ENCODE data around the gene IGFN1.
"Not testable (repeated sequence)": the region's sequence is repeated elsewhere in the genome, so short reads cannot be mapped to it uniquely, and the experiment has no call there.

IGFN1 gene

DNA sequence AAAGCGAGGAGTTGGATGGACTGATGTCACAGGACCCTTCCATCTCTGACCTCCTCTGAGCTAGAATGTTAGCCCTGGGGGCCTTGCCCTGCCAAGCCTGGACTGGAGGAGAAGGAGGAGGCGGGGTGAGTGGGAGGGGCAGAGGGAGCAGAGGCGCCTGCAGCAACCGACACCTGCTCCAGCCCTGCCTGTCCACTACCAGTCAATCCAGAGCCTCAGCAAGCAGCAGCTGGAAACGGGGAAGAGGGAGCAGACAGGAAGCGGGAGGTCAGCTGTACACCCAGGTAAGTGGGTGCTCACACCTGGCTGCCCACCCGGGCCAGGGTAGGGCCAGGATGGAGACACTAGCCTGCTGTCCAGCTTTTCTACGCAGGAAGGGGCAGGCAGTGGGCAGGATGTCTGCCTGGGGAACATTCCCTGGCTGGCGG lies at the start of gene IGFN1:
Gene IGFN1, plus strand, starts transcription at position 201 of the 428 bp plus-strand sequence. CDS start 2,470 bp downstream, outside the sequence.
- DNase-seq = no peak

DNA sequence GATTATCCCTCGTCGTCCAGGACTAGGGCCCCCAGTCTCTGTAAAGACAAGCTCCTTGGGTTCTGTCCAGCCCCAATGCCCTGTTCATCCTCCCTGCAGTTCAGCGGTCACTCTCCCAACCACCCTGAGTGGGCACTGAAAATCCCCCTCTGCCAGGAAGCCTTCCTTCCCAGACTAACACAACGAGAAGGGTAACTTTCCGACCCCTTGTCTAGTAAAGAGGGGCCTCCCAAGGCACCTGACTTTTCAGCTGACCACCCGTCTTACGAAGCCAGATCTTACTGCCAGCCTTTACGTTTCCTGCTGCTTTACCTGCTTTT lies 49.7 kb upstream of the IGFN1 start:
- no peak for DNase-seq

DNA sequence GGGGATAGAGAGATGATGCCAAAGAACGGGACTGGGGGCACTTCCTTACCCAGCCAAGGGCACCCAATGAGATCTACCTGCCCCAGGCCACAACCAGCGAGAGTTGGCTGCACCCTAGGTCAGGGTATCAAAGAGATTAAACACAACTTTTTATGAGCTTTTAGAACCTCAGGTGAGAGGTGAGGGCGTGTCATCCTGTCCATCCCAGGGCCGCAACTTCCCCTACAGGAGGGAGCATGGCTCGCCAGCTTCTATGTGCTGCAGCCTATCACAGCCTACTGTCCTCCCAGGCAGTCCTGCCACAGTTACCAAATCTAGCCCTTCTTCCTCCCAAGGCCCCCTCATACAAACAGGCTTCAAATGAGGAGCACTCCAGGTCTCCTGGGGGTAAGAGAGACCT lies 49.2 kb upstream of the IGFN1 start:
- no peak for DNase-seq

DNA sequence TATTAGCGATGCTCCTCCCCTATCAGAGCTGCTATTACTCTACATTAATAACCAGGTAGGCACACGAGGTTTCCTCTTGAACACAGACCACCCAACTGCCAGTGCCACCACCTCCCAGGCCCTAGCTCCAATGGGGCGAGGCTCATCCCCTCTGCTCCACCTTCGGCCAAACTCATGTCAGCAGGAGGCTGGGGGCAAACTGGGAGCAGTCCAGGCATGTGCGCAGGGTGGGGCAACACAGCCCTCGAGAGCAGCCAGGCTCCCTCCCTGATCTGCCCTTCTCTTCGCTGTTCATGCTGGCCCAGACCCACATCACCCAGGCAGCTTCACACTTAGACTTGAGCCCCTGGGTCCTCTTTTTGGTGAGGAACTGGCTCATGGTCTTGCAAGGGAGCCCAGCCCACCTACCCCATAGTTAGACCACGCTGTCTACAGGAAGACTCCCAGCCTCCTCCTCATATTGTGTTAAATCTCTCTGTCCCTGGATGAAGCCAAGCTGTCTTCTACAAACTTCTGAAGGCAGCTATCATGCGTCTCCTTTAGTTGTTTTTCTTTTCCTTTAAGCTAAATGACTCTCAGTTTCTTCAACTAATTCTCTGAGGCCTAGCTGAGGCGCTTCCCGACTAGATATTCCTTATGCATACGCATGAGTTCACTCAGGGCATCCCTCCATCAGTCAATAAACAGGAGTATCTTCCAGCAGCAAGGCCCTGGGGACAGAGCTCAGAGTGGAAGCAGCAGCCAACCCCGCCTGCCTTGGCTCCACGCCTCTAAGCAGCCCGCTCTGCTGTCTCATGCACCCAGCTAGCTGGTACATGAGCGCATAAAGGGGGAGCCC lies 48.4 kb upstream of the IGFN1 start:
- DNase-seq = no peak

DNA sequence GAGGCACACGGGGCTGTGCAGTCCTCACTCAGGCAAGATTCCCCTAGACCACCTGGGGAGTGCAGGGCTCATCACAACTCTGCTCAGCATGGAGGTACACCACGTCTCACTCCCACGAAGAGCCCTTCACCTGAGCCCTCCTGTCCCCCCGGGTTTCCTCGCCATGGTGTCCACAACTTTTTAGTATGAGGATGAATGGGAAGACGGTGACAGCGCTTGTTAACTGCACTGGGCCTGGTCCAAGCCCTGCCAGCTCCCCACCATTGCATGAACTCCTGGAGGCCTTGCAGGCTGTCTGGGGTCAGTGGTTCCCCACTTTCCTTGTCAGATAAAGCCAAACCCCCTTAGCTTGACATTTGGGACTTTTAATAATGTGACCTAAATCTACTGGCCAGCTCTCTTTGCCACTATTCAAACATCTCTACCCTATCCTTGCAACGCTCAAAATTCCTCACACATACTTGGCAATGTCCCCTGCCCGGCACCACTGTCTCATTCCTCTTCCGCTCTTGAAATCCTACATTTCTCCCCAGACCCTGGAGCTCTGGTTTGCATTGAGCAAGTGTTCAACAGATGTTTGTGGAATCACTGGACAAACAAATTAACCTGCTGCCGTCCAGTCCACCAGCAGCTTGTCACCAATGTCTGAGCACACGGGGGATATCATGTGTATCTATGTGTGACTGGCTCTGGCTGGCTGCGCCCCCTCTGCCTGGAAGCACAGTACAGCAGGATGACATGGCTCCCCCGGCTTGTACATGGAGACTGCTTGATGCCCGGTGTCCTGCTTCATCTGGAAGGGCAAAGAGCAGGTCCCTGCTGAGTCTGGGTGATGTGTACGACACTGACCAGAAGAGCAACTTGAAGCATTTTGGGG lies 47.5 kb upstream of the IGFN1 start:
- DNase-seq = no peak

DNA sequence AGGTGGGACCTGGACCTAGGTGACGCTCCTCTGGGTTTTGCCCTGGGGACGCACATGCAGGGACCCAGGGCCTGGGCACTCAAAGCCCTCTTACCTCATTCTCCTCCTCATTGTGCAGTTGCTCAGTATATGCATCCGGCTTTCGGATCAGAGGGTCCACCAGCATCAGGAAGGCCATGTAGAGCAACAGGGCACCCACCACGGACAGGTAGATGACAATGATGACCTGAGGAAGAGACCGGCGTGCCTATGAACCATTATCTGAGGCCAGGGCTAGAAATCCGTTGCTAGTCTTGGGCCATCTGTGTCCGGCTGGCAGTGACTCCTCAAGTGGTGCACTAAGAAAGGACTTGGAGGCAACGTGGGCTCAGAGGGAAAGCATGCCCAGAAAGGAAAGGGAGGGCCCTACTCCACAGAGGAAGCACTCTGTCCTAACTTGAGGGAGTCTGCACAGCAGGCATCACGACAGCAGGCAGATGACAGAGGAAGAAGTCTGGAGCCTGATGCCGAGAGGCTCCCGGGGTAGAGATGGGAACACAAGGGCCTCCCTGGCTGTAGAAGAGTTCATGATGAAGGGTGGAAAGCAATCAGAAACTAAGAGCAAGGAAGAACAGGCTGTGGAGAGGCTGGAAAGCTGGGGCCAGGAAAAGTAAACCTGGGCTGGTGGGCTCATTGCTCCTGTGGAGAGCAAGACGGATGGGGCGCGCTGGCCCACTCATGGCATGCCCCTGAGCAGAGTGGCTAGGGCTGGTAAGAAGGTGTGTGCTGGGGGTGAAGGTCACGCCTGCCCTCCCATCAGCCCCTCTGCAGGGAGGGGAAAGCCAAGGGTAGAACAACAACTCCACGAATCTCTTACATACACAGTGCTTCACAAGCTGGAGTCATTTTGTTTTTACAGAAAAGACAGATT lies 46.6 kb upstream of the IGFN1 start:
- DNase-seq = no peak

DNA sequence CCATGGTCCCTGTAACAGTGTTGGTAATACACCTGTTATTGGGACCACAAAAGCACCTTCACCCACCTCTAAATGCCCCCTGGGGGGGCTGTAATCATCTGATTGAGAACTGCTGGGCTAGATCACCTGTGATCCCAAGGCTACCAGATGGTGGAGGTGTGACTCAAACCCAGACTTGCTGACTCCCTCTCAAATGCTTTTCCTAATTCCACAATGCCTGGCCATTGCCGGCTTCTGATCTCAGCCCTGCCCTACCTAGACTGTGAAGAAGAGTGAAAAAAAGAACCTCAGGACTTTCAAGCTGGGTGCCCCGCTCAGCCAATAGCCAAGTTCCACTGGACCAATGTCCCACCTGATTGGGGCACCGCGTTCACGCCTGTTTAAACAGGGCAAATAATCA lies 45.9 kb upstream of the IGFN1 start:
- DNase-seq = no peak

DNA sequence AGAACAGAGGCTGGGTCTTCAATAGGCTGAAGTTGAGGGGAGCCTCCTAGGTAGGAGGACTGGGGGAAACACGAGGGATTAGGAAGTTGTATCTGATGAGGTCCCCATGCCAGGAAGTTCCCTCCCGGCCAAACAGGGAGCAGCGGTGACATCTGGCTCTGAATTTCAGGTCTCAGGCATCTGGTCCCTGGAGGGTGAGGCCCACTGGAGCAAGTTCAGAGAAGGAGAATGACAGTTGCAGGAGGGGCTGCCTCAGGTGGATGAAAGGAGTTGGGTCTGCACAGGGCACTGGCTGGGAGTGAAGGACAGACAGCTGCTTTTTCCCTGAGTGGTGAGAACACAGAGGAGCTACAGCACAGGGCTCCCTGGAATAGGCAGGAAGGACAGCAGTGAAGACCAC lies 45.5 kb upstream of the IGFN1 start:
- DNase-seq = no peak

DNA sequence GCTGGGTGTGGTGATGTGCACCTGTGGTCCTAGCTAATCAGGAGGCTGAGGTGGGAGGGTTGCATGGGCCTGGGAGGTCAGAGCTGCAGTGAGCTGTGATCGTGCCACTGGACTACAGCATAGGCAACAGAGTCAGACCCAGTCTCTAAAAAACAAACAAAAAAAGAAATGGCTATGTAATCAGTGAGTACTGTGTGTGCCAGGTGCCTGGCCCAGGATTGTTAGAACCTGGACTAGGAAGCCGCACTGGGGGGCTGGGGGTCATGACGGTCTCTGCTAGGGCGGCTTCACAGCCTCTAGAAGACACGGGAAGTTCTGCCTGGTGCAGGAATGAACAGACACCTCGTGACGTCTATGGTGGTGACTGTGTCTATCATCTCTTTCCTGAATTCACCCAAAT lies 44.8 kb upstream of the IGFN1 start:
- no peak for DNase-seq

DNA sequence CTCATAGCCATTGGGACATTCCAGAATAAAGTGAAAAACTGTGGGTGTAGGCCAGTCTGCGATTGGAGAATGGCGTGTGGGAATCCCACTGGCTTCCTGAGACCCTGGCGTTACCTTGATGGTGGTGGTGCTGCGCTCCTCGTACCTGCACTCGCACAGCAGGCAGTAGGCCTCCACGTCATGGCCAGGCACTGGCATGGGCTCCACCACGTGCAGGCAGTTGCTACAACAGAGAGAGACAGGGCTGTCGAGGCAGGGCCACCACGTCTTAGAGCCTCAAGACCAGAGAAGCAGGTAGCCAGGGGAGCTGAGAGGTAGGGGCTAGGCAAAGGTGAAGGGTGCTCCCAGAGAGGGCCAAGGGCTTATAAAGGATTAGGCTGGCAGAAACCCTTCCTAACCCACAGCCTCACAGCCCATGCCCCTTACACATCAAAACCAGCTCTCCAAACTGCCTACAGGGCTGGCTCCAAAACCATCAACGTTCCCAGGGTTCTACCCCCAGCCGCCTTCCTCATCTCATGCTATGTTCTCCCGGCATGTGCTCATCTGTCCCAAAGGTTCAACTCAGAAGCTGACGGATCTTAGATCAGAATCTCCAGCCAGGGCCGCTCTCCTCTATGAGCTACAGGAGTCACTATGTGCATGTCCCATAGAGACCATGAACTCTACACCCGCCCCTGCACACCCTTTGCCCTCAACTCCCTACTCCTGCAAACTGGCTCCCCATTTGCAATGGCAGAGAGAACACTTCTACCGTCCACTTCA lies 43.8 kb upstream of the IGFN1 start:
- no peak for DNase-seq

DNA sequence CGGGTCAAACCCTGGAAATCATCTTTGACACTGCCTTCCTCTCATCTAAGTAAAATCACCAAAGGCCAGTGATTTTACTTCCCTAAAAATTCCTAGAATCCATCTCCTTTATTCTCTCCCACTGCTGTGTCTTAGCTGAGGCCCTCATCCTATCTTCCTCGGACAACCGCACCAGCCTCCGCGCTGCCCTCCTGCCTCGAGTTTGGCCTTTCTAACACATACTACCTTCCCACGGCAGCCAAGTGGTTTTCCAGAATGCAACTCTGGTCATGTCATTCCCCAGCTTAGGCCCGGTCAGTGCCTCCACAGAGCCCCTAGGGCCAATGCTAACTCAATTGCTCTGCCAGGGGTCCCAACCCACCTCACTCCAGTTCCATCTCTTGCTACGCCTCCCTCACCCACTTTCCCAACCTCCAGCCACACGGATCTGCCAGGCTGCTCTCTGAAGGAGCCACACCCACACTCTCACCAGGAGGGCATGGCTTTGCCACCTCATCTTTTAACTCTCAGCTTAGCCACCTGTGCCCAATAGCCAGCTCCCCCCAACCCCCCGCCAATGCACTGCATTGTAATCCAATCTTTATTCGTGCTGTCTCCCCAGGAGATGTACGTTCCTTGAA lies 43.1 kb upstream of the IGFN1 start:
- DNase-seq = no peak

DNA sequence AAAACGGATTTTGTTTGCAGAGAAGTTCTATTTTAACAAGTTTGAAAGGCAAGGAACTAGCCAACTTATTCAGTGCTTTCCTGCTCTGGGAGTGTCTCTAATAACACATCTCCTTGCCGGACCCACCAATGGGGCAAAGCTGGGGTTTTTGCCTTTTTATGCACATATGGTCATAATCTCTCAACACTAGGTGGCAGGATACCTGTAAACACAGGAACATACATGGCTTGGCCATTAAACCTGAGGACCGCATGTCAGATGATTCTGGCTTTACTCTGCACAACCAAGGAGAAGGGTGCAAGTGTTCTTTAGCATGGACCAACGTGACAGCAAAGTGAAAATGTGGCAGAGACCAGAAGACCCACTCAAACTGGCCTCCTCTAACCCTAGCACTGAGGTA lies 41.2 kb upstream of the IGFN1 start:
- DNase-seq = no peak

DNA sequence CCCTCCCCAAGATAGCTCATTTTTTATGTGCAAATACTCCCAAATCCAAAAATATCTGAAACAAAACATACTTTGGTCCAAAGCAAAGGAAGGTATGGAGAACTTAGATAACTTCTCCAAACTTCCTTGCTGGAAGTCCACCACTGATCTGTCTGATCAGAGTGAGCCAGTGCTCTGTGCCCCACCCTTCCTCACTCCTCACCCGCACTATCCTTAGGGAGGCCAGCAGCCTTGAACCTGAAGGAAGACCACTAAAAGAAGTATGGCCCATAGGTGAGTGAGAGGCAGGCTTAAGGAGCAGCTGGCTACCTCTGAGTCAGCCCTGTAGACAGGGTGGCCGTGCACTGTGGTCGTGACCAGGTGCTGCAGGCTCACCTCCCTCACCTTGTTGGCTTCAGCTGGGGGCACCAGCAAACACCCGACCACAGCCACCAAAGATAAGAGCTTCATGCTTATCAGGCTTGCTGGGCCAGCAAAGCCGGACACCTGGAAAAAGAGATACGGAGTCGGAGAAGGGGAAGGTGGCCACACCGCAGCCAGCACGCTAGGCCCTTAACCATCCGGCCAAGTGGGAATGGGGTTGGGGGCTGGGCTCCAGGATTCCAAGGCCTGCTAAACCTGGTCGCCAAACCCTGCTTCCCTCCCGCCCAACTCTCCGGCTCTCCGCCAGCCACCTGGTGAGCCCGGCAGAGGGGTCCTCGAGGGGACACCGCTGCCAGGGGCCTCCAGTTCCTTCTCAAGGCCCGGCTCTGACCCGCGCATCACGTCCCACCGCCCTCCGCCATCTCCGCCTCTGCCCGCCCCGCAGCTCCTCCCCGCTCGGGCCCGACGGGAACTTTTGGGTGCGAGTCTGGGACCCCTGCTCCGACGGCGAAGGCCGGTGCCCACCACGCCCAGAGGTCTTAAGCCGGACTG lies 36.9 kb upstream of the IGFN1 start:
- DNase-seq = no peak

DNA sequence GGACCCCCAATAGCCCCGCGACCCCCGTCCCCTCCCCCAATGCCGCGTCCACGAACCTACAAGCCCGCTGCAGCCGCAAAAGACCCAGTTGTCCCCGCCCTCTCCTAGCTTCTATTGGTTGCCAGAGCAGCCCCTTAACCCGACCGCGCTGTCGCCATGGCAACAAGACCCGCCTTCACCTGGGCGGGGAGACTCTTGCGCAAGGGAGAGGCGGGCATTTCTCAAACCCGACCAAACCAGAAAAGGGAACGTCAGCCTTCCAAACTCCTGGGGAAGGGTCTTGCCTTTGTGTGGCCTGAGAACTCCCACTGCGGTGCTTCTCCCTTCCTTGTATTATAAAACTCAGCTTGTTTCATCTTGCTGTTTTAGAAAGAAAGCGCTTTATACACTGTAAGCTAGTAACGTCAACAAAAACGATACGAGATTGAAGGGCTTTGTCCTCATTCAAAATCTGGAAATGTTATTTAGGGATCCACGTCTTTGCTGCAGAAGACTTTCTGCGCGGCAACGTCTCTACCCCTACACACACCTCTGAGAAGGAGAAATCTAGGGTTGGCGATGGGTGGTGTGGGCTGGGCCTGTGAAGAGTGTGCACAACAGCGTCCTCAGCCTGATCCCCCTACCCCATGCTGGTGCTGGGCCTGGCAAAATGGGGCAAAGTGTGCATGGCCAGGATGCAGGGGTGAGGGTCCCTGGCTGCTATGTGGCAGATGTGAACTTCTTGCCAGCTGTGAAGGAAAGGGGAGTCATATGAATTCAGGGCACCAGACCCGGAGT lies 36.0 kb upstream of the IGFN1 start, which contains the start of gene TMEM9:
Gene TMEM9, minus strand, starts transcription at position 86 of the 777 bp plus-strand sequence. CDS start 551 bp downstream, outside the sequence.
- DNase-seq = peak; percentile 97

DNA sequence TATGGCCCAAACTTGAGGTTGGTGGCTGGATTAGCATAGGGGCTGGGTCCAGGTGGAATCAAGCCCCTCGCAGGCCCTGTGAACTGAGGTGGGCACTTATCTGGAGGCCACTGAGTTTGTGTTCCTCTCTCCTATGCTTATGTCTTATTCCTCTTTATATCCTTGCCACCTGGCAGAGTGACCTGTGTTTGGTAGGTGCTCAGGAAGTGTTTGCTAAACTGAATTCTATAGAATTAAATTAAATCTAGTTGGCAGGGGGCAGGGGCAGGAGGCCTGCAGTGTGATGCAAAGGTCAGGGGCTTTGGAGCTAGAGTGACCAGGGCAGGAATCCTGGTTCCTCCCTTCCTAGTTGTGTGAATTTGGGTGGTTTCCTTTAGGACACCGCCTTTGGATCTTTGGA lies 35.3 kb upstream of the IGFN1 start:
- no peak for DNase-seq

DNA sequence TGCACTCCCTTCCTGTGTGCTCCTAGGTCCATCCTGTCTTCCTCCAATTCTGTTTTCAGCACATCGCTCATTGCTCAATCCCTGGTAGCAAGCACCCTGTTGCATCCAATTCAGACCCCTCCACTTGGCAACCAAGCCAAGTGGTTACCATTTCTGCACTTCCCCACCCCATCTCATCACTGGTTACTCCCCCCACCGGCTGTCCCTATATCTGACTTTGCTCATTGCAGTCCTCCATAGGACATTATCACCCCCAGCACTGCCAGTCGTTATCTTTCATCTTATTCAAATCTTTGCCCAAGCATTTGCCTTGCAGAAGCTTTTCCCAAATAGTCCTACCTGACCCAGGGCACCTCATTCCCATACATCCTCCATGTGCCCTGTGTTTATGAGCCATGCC lies 34.3 kb upstream of the IGFN1 start:
- DNase-seq = no peak

DNA sequence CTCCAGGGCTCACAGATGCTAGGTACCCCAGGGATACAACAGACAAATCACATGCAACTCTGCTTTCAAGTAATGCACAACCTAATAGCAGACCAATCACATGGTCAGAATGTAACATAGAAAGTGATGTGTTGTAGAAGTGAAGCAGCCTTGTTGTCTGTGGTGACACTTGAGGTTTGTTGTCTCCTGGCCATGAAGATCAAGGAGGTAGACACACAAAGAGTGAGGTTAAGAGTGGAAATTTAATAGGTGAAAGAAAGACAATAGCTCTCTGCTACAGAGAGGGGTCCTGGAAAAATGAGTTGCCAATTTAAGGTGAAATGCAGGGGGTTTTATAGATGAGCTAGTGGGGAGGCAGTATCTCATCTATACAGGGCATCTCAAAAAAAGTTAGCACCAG lies 33.8 kb upstream of the IGFN1 start:
- DNase-seq = no peak

DNA sequence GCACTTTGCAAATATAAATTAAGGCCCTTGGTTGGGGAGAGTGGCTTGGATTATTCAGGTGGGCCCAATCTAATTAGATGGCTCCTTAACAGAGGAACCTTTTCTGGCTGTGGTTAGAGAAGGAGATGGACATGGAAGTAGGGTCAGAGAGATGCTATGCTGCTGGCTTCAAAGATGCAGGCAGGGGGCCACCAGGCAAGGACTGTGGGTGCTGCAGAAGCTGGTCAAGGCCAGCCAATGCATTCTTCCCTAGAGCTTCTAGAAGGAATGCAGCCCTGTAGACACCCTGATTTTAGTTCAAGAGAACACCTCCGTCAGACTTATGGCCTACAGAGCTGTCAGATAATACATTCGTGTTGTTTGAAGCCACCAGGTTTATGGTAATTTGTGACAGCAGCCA lies 32.7 kb upstream of the IGFN1 start:
- no peak for DNase-seq

DNA sequence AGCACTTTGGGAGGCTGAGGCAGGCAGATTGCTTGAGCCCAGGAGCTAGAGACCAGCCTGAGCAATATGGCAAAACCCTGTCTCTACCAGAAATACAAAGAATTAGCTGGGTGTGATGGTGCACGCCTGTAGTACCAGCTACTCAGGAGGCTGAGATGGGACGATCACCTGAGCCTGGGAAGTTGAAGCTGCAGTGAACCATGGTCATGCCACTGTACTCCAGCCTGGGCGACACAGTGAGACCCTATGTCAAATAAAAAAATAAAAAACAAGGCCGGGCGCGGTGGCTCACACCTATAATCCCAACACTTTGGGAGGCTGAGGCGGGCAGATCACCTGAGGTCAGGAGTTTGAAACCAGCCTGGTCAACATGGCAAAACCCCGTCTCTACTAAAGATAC lies 27.6 kb upstream of the IGFN1 start:
- DNase-seq = not testable (repeated sequence)

DNA sequence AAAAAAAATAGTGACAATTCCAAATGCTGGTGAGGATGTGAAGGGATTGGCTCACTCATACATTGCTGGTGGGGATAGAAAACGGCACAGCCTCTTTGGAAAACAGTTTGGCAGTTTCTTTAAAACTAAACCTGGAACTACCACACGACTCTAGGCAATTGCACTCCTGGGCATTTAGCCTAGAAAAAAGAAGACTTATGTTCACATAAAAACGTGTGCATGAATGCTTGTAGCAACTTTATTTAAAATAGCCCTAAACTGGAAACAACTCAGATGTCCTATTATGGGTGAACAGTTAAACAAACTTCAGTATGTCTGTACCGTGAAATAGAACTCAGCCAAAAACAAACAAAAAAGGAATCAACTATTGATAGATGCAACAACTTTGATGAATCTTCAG lies 26.9 kb upstream of the IGFN1 start:
- no peak for DNase-seq
